HCT116 (cell line): Measurements from ENCODE around the gene NHLRC3. TPM values are rescaled to one million over a fixed set of nuclear protein-coding genes. Genes with fewer than 3 reads are reported as not detected.
A peak's percentile ranks its signal among the peaks of the same experiment; 100 is the strongest.

ENCODE experiments used
- ATAC-seq: fragments of 200-7000 bp; cut with Tn5 transposase; 2 replicates; pipeline ENCODE4 v1.9.1; 2020; ENCODE audit warnings: mild to moderate bottlenecking, moderate library complexity
- Bru-seq: library from RNA; stranded (reverse); fragments of 400-500 nt; gene quantifications from one replicate; lab custom pipeline; 2021; lab: Mats Ljungman, UMichigan
- BruChase-seq, 2 experiments: library from RNA; stranded (reverse); fragments of 400-500 nt; gene quantifications; one replicate each; lab custom pipeline; 2021; lab: Mats Ljungman, UMichigan
- BruUV-seq: library from RNA; stranded (reverse); fragments of 400-500 nt; replicated peaks from 2 replicates; lab custom pipeline; 2021; lab: Mats Ljungman, UMichigan
- CTCF ChIA-PET: fragments of 300-600 bp; sonication (Branson Sonifier 250); formaldehyde crosslinking; loops from one replicate; lab custom pipeline; 2021; ENCODE audit warnings: antibody characterized with exemption; lab: Charles Lee
- POLR2A ChIA-PET: fragments of 300-600, 350-600 bp; sonication (Branson Sonifier 250); formaldehyde crosslinking; loops from one replicate; lab custom pipeline; 2021; ENCODE audit warnings: antibody characterized with exemption; lab: Charles Lee
- RAD21 ChIA-PET, 2 experiments: fragments of 300-600 bp; sonication (Branson Sonifier 250); formaldehyde crosslinking; loops; one replicate each; lab custom pipeline; 2023; ENCODE audit warnings: low total read pairs in 2 of 2; ENCODE audit not compliant: uncharacterized antibody in 2 of 2, unreplicated experiment in 2 of 2, low non-redundant PET in 1 of 2; lab: Charles Lee
- DNase-seq: peaks from one replicate; pipeline ENCODE4 v3.0.0-alpha.2; 2010; ENCODE audit warnings: low read depth, low spot score
- H2AFZ ChIP-seq: fragments of 200-600 bp; shearing (Covaris generic), sonication (generic); 2 replicates; pipeline ENCODE4 v1.6.1; 2017; ENCODE audit warnings: low read depth, mixed run types, mixed read lengths, antibody characterized with exemption, low read length; ENCODE audit not compliant: poor library complexity, severe bottlenecking
- H3K27ac ChIP-seq: 2 replicates; pipeline ENCODE4 v1.5.1; 2012; ENCODE audit warnings: low read depth, low read length
- H3K27me3 ChIP-seq: fragments of 200-600 bp; sonication (generic); 2 replicates; pipeline ENCODE4 v1.6.1; 2016; ENCODE audit warnings: mixed run types, low read length, mixed read lengths; ENCODE audit not compliant: insufficient read depth
- H3K36me3 ChIP-seq, 2 experiments: fragments of 200-500 bp in 1 of 2; fragments of 200-600 bp in 1 of 2; sonication (Bioruptor generic) in 1 of 2; sonication (generic) in 1 of 2; 2 replicates each; pipeline versions ENCODE4 v1.5.1 to v1.6.1; 2014 to 2016; ENCODE audit warnings: low read length in 2 of 2, inconsistent platforms in 1 of 2, mixed read lengths in 1 of 2, mixed run types in 1 of 2; ENCODE audit not compliant: insufficient read depth in 2 of 2, control insufficient read depth in 1 of 2
- H3K4me1 ChIP-seq, 2 experiments: fragments of 200-600 bp in 1 of 2; sonication (generic) in 1 of 2; 2 replicates each; pipeline versions ENCODE4 v1.5.1 to v1.6.1; 2012 to 2017; ENCODE audit warnings: low read length in 2 of 2, inconsistent platforms in 1 of 2, mild to moderate bottlenecking in 1 of 2, mixed read lengths in 1 of 2, mixed run types in 1 of 2, moderate library complexity in 1 of 2; ENCODE audit not compliant: insufficient read depth in 2 of 2, control insufficient read depth in 1 of 2
- H3K4me2 ChIP-seq: fragments of 200-600 bp; sonication (generic); 2 replicates; pipeline ENCODE4 v1.6.1; 2017; ENCODE audit warnings: mixed run types, low read length, mixed read lengths
- H3K4me3 ChIP-seq, 2 experiments: fragments of 200-600 bp in 1 of 2; sonication (generic) in 1 of 2; replicated peaks in 1 of 2; 2 replicates each; pipeline ENCODE4 v1.5.1; 2011 to 2016; ENCODE audit warnings: low read length in 2 of 2, control low read depth in 1 of 2, low read depth in 1 of 2, mild to moderate bottlenecking in 1 of 2, mixed read lengths in 1 of 2, mixed run types in 1 of 2
- H3K79me2 ChIP-seq: fragments of 200-600 bp; sonication (generic); 2 replicates; pipeline ENCODE4 v1.6.1; 2017; ENCODE audit warnings: mild to moderate bottlenecking, mixed run types, low read length, moderate library complexity, mixed read lengths; ENCODE audit not compliant: insufficient read depth
- H3K9ac ChIP-seq: fragments of 200-600 bp; sonication (generic); 2 replicates; pipeline ENCODE4 v1.6.1; 2016; ENCODE audit warnings: low read length, mixed read lengths
- H3K9me2 ChIP-seq: fragments of 200-600 bp; sonication (generic), shearing (Covaris generic); 2 replicates; pipeline ENCODE4 v1.6.1; 2017; ENCODE audit warnings: mixed run types, mild to moderate bottlenecking, moderate library complexity; ENCODE audit not compliant: insufficient read depth
- H3K9me3 ChIP-seq, 2 experiments: fragments of 200-500 bp in 1 of 2; fragments of 200-600 bp in 1 of 2; sonication (Bioruptor generic) in 1 of 2; sonication (generic) in 1 of 2; 2 replicates each; pipeline ENCODE4 v1.6.1; 2014 to 2017; ENCODE audit warnings: low read length in 2 of 2, mixed read lengths in 2 of 2, inconsistent platforms in 1 of 2, low read depth in 1 of 2, mild to moderate bottlenecking in 1 of 2, mixed run types in 1 of 2, moderate library complexity in 1 of 2; ENCODE audit not compliant: control insufficient read depth in 1 of 2, insufficient read depth in 1 of 2
- H4K20me1 ChIP-seq: fragments of 200-600 bp; sonication (generic), shearing (Covaris generic); 2 replicates; pipeline ENCODE4 v1.6.1; 2017; ENCODE audit warnings: mixed run types, mild to moderate bottlenecking, moderate library complexity; ENCODE audit not compliant: insufficient read depth
- CBX3 ChIP-seq: IDR thresholded peaks from 2 replicates; pipeline ENCODE4 v1.6.1; 2012; ENCODE audit warnings: low read depth
- CEBPB ChIP-seq: IDR thresholded peaks from 2 replicates; pipeline ENCODE4 v1.6.1; 2012; ENCODE audit warnings: low read depth
- EGR1 ChIP-seq: IDR thresholded peaks from 2 replicates; pipeline ENCODE4 v1.6.1; 2012; ENCODE audit warnings: low read depth
- ELF1 ChIP-seq: IDR thresholded peaks from 2 replicates; pipeline ENCODE4 v1.6.1; 2012; ENCODE audit warnings: low read depth, borderline replicate concordance
- EZH2 ChIP-seq: fragments of 200-600 bp; sonication (generic); IDR thresholded peaks from 2 replicates; pipeline ENCODE4 v1.6.1; 2017; ENCODE audit warnings: antibody characterized with exemption, mixed run types
- EZH2phosphoT487 ChIP-seq: fragments of 200-600 bp; IDR thresholded peaks from 2 replicates; pipeline ENCODE4 v1.6.1; 2018; ENCODE audit warnings: antibody characterized with exemption, borderline replicate concordance
- FOSL1 ChIP-seq: IDR thresholded peaks from 2 replicates; pipeline ENCODE4 v1.6.1; 2012; ENCODE audit warnings: low read depth
- POLR2A ChIP-seq: IDR thresholded peaks from 2 replicates; pipeline ENCODE4 v1.7.0; 2011; ENCODE audit warnings: borderline replicate concordance; ENCODE audit not compliant: insufficient read depth, insufficient read length; ENCODE audit errors: extremely low read depth
- POLR2AphosphoS5 ChIP-seq: IDR thresholded peaks from 2 replicates; pipeline ENCODE4 v1.6.1; 2011; ENCODE audit warnings: mild to moderate bottlenecking, low read depth, low read length, moderate library complexity
- RAD21 ChIP-seq: IDR thresholded peaks from 2 replicates; pipeline ENCODE4 v1.6.1; 2012; ENCODE audit warnings: low read depth, mild to moderate bottlenecking
- SIN3A ChIP-seq: IDR thresholded peaks from 2 replicates; pipeline ENCODE4 v1.6.1; 2012; ENCODE audit warnings: low read depth
- SP1 ChIP-seq: IDR thresholded peaks from 2 replicates; pipeline ENCODE4 v1.6.1; 2012; ENCODE audit warnings: low read depth
- SRF ChIP-seq: IDR thresholded peaks from 2 replicates; pipeline ENCODE4 v1.6.1; 2012; ENCODE audit warnings: low read depth
- TCF7L2 ChIP-seq: IDR thresholded peaks from 2 replicates; pipeline ENCODE4 v1.7.0; 2011; ENCODE audit warnings: borderline replicate concordance, inconsistent platforms; ENCODE audit not compliant: insufficient read depth, insufficient read length; ENCODE audit errors: extremely low read depth
- YY1 ChIP-seq: IDR thresholded peaks from 2 replicates; pipeline ENCODE4 v1.6.1; 2011; ENCODE audit warnings: low read length, low read depth, moderate library complexity, mild to moderate bottlenecking; ENCODE audit not compliant: insufficient replicate concordance; ENCODE audit errors: extremely low read depth
- ZFX ChIP-seq: fragments of 450-650 bp; IDR thresholded peaks from 2 replicates; pipeline ENCODE4 v1.6.1; 2017
- ZNF274 ChIP-seq: fragments of 200-500 bp; sonication (Bioruptor generic); IDR thresholded peaks from 2 replicates; pipeline ENCODE4 v1.6.1; 2014; ENCODE audit warnings: mild to moderate bottlenecking, low read depth, low read length, inconsistent platforms
- intact Hi-C: fragments of 100-400 bp; cut with micrococcal nuclease; formaldehyde crosslinking; loops from 2 replicates; pipeline ENCODE4 v1.10.0; 2022
- long read RNA-seq: library from polyadenylated mRNA; unstranded; transcript quantifications from one replicate; pipeline ENCODE4 v2.0.0, GENCODE V29; 2021; ENCODE audit not compliant: unreplicated experiment
- polyA plus RNA-seq: library from polyadenylated mRNA; unstranded; fragments of >200 nt; gene quantifications from 2 replicates; pipeline ENCODE4 v1.2.1, GENCODE V29; 2012; ENCODE audit warnings: missing spikeins
- total RNA-seq: library from RNA; stranded (reverse); gene quantifications from one replicate; pipeline ENCODE4 v1.2.1, GENCODE V29; 2021; ENCODE audit not compliant: unreplicated experiment
- TF ChIP-seq, protein P1 (sequence below): IDR thresholded peaks from 2 replicates; pipeline ENCODE4 v1.6.1; 2011; ENCODE audit warnings: mild to moderate bottlenecking, low read length, moderate library complexity; ENCODE audit not compliant: insufficient replicate concordance; ENCODE audit errors: extremely low read depth
- TF ChIP-seq, protein P2 (sequence below): IDR thresholded peaks from 2 replicates; pipeline ENCODE4 v1.6.1; 2012

The NHLRC3 gene, protein sequence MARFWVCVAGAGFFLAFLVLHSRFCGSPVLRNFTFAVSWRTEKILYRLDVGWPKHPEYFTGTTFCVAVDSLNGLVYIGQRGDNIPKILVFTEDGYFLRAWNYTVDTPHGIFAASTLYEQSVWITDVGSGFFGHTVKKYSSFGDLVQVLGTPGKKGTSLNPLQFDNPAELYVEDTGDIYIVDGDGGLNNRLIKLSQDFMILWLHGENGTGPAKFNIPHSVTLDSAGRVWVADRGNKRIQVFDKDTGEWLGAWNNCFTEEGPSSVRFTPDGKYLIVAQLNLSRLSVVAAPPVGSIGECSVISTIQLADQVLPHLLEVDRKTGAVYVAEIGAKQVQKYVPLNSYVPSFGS
- total RNA-seq (7.2 TPM), Bru-seq, nascent RNA (percentile 78 among the genes with signal in this experiment), BruChase-seq, experiment 1, labeled RNA remaining after a 6-hour chase (percentile 89 among the genes with signal in this experiment), BruChase-seq, experiment 2, labeled RNA remaining after a 2-hour chase (percentile 93 among the genes with signal in this experiment)
- polyA plus RNA-seq, result 2.8 and 3.8 TPM in 2 replicates
- long read RNA-seq, partial matches to known transcripts, result 1 of 8 reads
- long read RNA-seq, other reads (novel, unspliced or antisense), result 2 of 8 reads

DNA sequence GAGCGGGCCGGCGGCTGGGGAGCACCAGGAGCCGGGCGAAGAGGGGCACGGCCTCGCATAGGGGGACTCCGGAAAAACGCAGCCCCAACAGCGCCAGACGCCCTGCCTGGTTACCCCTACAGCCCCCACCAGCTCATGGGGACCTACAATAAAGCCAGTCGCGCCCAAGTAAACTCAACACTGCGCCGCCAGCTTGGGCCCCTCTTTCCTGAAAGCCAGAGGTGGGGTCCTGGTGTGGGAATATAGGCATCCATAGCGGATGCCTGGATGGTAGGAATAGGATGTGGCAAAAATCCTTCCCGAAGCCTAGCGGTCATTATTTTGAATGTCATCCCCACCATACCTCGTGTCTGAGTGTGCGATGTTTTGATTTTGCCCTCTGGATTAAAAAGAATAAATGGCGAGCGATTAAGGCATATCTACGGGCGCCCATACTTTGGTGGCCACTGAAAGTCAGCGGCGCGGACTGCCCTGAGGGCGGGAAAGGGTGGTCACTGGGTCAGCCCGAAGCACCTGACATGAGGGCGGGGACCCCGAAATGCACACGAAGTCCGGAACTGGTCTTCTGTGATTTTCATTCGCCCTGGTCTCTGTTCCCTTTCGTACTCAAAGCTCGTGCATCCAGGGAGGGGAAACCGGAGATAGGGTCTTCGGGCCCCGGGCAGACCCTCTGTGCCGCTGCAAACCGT, at the start of gene NHLRC3, which contains the start of gene PROSER1:
Gene NHLRC3, plus strand, starts transcription at position 577 of the 689 bp plus-strand sequence. CDS start 184 bp downstream, outside the sequence.
Gene PROSER1, minus strand, starts transcription at position 210 of the 689 bp plus-strand sequence. CDS start 847 bp downstream, outside the sequence.
- H3K9me3 ChIP-seq, result no peaks in the 10 kb centered on the region
- H3K4me1 ChIP-seq, result peaks cover 0 to 26% of the 10 kb centered on the region in 2 experiments; a peak in 3 of 4 replicates
- H2AFZ ChIP-seq, result peak within 1 kb of the TSS; percentile 91
- intact Hi-C loops, result no loop called here
- peak within 1 kb of the TSS; percentile 89 to 90 for H3K4me3 ChIP-seq
- peak within 1 kb of the TSS; percentile 99 for H3K4me2 ChIP-seq
- H3K36me3 ChIP-seq, result no peaks in the 10 kb centered on the region
- RAD21 ChIA-PET, result no interaction called here
- peak; percentile 86 for ATAC-seq
- POLR2A ChIA-PET, result interaction anchor here (0.9 kb wide), 1 partner anchor 10 kb away, joined by 4 read pairs; no protein-coding TSS in a partner anchor
- CTCF ChIA-PET, result interaction anchor here (1.8 kb wide), 1 partner anchor 13 kb away, joined by 4 read pairs; no protein-coding TSS in a partner anchor
- H4K20me1 ChIP-seq, result no peaks in the 10 kb centered on the region
- no TSS peak for BruUV-seq
- peak within 1 kb of the TSS; percentile 71 for H3K27ac ChIP-seq
- H3K27me3 ChIP-seq, result no peaks in the 10 kb centered on the region
- TF ChIP-seq, protein P1, sequence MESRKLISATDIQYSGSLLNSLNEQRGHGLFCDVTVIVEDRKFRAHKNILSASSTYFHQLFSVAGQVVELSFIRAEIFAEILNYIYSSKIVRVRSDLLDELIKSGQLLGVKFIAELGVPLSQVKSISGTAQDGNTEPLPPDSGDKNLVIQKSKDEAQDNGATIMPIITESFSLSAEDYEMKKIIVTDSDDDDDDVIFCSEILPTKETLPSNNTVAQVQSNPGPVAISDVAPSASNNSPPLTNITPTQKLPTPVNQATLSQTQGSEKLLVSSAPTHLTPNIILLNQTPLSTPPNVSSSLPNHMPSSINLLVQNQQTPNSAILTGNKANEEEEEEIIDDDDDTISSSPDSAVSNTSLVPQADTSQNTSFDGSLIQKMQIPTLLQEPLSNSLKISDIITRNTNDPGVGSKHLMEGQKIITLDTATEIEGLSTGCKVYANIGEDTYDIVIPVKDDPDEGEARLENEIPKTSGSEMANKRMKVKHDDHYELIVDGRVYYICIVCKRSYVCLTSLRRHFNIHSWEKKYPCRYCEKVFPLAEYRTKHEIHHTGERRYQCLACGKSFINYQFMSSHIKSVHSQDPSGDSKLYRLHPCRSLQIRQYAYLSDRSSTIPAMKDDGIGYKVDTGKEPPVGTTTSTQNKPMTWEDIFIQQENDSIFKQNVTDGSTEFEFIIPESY, result no peak
- TF ChIP-seq, protein P2, sequence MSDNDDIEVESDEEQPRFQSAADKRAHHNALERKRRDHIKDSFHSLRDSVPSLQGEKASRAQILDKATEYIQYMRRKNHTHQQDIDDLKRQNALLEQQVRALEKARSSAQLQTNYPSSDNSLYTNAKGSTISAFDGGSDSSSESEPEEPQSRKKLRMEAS, result peak; percentile 63; the same call in 1 of the 2 replicates
- no peak for TF ChIP-seq ZNF274
- peak; percentile 70 for TF ChIP-seq ELF1
- no peak for TF ChIP-seq FOSL1
- TF ChIP-seq EGR1, result no peak
- no peak for TF ChIP-seq POLR2A
- no peak for TF ChIP-seq CEBPB
- peak; percentile 93 for TF ChIP-seq SP1
- peak; percentile 11 for TF ChIP-seq YY1
- no peak for TF ChIP-seq RAD21
- TF ChIP-seq CBX3, result 0 out of 2 replicates have a peak, but pooled peaks have one; percentile 8
- no peak for TF ChIP-seq SIN3A
- peak; percentile 74 for TF ChIP-seq TCF7L2
- TF ChIP-seq EZH2, result no peak
- TF ChIP-seq ZFX, result peak; percentile 56
- peak; percentile 55 for TF ChIP-seq POLR2AphosphoS5
- TF ChIP-seq EZH2phosphoT487, result no peak
- peak; percentile 79 for TF ChIP-seq SRF
- TF ChIP-seq, all 23 proteins: peak for 9
- peak; percentile 88 for DNase-seq
- peak within 1 kb of the TSS; percentile 73 for H3K9ac ChIP-seq
- H3K79me2 ChIP-seq, result peaks cover 50% of the 10 kb centered on the region
- H3K9me2 ChIP-seq, result no peaks in the 10 kb centered on the region
